ENCODE data around the gene SPP2.

SPP2 gene

GRCh38 chr2:234050455-234051135 lies at the start of gene SPP2:
TSS of gene SPP2 (plus strand) at chr2:234050702. CDS start at chr2:234050787, 85 bp downstream.
- no peak for DNase-seq
- TF ChIP-seq GATA1 (IDR thresholded peaks at IDR 0.05; ENCODE audit: low read depth, low read length) (no peak), POLR2A (IDR thresholded peaks at IDR 0.05; ENCODE audit: low read length) (no peak)

- DNase-seq = no peak
- TF ChIP-seq GATA1 (IDR thresholded peaks at IDR 0.05; ENCODE audit: low read depth, low read length) (no peak), POLR2A (IDR thresholded peaks at IDR 0.05; ENCODE audit: low read length) (no peak)
Observed at GRCh38 chr2:234001380-234002160, 48.9 kb upstream of the SPP2 start.

- no peak for DNase-seq
- TF ChIP-seq POLR2A (IDR thresholded peaks at IDR 0.05; ENCODE audit: low read length) = no peak
- TF ChIP-seq GATA1 (IDR thresholded peaks at IDR 0.05; ENCODE audit: low read depth, low read length) = no peak
Observed at GRCh38 chr2:234002281-234002680, 48.2 kb upstream of the SPP2 start.

- TF ChIP-seq GATA1 (IDR thresholded peaks at IDR 0.05; ENCODE audit: low read depth, low read length) = no peak
- no peak for TF ChIP-seq POLR2A (IDR thresholded peaks at IDR 0.05; ENCODE audit: low read length)
- DNase-seq = no peak
Observed at GRCh38 chr2:234003972-234004617, 46.4 kb upstream of the SPP2 start.

- no peak for DNase-seq
- TF ChIP-seq GATA1 (IDR thresholded peaks at IDR 0.05; ENCODE audit: low read depth, low read length) = no peak
Observed at GRCh38 chr2:234005126-234005525, 45.4 kb upstream of the SPP2 start.

GRCh38 chr2:234006501-234006900 lies 44.0 kb upstream of the SPP2 start:
- DNase-seq = no peak
- no peak for TF ChIP-seq POLR2A (IDR thresholded peaks at IDR 0.05; ENCODE audit: low read length)
- TF ChIP-seq GATA1 (IDR thresholded peaks at IDR 0.05; ENCODE audit: low read depth, low read length) = no peak

GRCh38 chr2:234014427-234014826 lies 36.1 kb upstream of the SPP2 start:
- TF ChIP-seq POLR2A (IDR thresholded peaks at IDR 0.05; ENCODE audit: low read length) = no peak
- no peak for TF ChIP-seq GATA1 (IDR thresholded peaks at IDR 0.05; ENCODE audit: low read depth, low read length)
- no peak for DNase-seq

GRCh38 chr2:234015861-234016260 lies 34.6 kb upstream of the SPP2 start:
- TF ChIP-seq GATA1 (IDR thresholded peaks at IDR 0.05; ENCODE audit: low read depth, low read length) = no peak
- no peak for TF ChIP-seq POLR2A (IDR thresholded peaks at IDR 0.05; ENCODE audit: low read length)
- no peak for DNase-seq

GRCh38 chr2:234019896-234020295 lies 30.6 kb upstream of the SPP2 start:
- no peak for TF ChIP-seq POLR2A (IDR thresholded peaks at IDR 0.05; ENCODE audit: low read length)
- no peak for TF ChIP-seq GATA1 (IDR thresholded peaks at IDR 0.05; ENCODE audit: low read depth, low read length)

GRCh38 chr2:234020332-234020731 lies 30.2 kb upstream of the SPP2 start:
- TF ChIP-seq GATA1 (IDR thresholded peaks at IDR 0.05; ENCODE audit: low read depth, low read length) (no peak), POLR2A (IDR thresholded peaks at IDR 0.05; ENCODE audit: low read length) (no peak)

More at GRCh38 chr2:234019896-234020295, 30.6 kb upstream of the SPP2 start:
- no peak for DNase-seq

GRCh38 chr2:234022424-234022823 lies 28.1 kb upstream of the SPP2 start:
- DNase-seq = no peak
- no peak for TF ChIP-seq GATA1 (IDR thresholded peaks at IDR 0.05; ENCODE audit: low read depth, low read length)
- TF ChIP-seq POLR2A (IDR thresholded peaks at IDR 0.05; ENCODE audit: low read length) = no peak

More at GRCh38 chr2:234020332-234020731, 30.2 kb upstream of the SPP2 start:
- DNase-seq = no peak

- no peak for TF ChIP-seq POLR2A (IDR thresholded peaks at IDR 0.05; ENCODE audit: low read length)
- no peak for TF ChIP-seq GATA1 (IDR thresholded peaks at IDR 0.05; ENCODE audit: low read depth, low read length)
- no peak for DNase-seq
Observed at GRCh38 chr2:234024304-234024703, 26.2 kb upstream of the SPP2 start.

GRCh38 chr2:234025466-234025865 lies 25.0 kb upstream of the SPP2 start:
- no peak for TF ChIP-seq GATA1 (IDR thresholded peaks at IDR 0.05; ENCODE audit: low read depth, low read length)
- no peak for TF ChIP-seq POLR2A (IDR thresholded peaks at IDR 0.05; ENCODE audit: low read length)
- no peak for DNase-seq

GRCh38 chr2:234025891-234026401 lies 24.6 kb upstream of the SPP2 start:
- no peak for DNase-seq
- TF ChIP-seq POLR2A (IDR thresholded peaks at IDR 0.05; ENCODE audit: low read length) (no peak), GATA1 (IDR thresholded peaks at IDR 0.05; ENCODE audit: low read depth, low read length) (no peak)
